ENCODE data around the gene TFR2. TPM values are rescaled to one million over a fixed set of nuclear protein-coding genes. Genes with fewer than 3 reads are reported as not detected.

The TFR2 gene
- polyA plus RNA-seq, 4 donors, result 1.2 to 1.3 TPM; not detected in 2

DNA sequence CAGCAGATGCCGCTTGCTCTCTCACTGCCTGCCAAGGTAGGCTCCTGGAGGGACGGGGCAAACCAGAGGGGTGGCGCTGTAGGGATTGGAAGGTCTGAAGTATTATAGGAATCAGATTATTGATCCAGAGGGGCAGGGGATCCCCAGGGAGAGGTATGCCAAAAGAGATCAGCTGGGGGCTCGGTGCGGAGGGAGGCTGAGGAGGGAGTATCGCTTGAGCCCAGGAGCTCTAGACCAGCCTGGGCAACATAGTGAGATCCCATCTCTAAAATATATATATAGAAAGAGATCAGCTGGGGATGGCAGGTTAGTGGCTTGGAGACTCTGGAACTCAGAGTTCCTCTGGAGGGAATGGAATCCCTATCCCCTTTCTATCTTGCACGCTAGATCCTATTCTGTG is 46.2 kb downstream of the TFR2 start:
- Histone ChIP-seq H3K36me3 (ENCODE audit: control insufficient read depth in 3 of 3, insufficient read depth in 2 of 3, low read depth in 1 of 3, low read length in 3 of 3) (peaks cover 0 to 4% (median 0%) of the 10 kb centered on the region in 3 donors), H3K27me3 (ENCODE audit: control insufficient read depth in 3 of 3, insufficient read depth in 3 of 3, low read length in 3 of 3) (peaks cover 0 to 2% (median 0%) of the 10 kb centered on the region in 3 donors), H3K27ac (ENCODE audit: low read depth in 1 of 3, low read length in 2 of 3) (no peak overlapping the region), H3K4me1 (ENCODE audit: control insufficient read depth in 3 of 3, insufficient read depth in 2 of 3, low read depth in 1 of 3, low read length in 2 of 3) (peaks cover 0 to 10% (median 0%) of the 10 kb centered on the region in 3 donors), H3K9me3 (ENCODE audit: control insufficient read depth in 2 of 2, insufficient read depth in 1 of 2, low read depth in 1 of 2, low read length in 1 of 2) (no peaks in the 10 kb centered on the region), H3K4me3 (ENCODE audit: low read depth in 1 of 3, low read length in 3 of 3) (no peak overlapping the region)
- whole genome bisulfite sequencing, 3 donors, result 92 to 96% (median 94%) methylated on average over 7 of the region's 7 CpGs
- no peak for DNase-seq
- FAIRE-seq, result no peak

DNA sequence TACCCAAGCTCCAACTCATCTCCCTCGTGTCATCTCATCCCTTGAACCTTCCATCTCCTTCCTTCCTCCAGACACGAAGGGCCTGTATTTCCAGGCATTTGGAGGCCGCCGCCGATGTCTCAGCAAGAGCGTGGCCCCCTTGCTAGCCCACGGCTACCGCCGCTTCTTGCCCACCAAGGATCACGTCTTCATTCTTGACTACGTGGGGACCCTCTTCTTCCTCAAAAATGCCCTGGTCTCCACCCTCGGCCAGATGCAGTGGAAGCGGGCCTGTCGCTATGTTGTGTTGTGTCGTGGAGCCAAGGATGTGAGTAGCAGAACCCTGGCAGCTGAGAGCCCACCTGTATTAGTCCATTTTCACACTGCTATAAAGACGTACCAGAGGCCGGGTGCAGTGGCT is 49.8 kb downstream of the TFR2 start:
- Histone ChIP-seq H3K9me3 (ENCODE audit: control insufficient read depth in 2 of 2, insufficient read depth in 1 of 2, low read depth in 1 of 2, low read length in 1 of 2) (no peaks in the 10 kb centered on the region), H3K4me1 (ENCODE audit: control insufficient read depth in 3 of 3, insufficient read depth in 2 of 3, low read depth in 1 of 3, low read length in 2 of 3) (peaks cover 0 to 10% (median 0%) of the 10 kb centered on the region in 3 donors), H3K27me3 (ENCODE audit: control insufficient read depth in 3 of 3, insufficient read depth in 3 of 3, low read length in 3 of 3) (peaks cover 0 to 13% (median 0%) of the 10 kb centered on the region in 3 donors), H3K27ac (ENCODE audit: low read depth in 1 of 3, low read length in 2 of 3) (no peak overlapping the region), H3K4me3 (ENCODE audit: low read depth in 1 of 3, low read length in 3 of 3) (no peak overlapping the region), H3K36me3 (ENCODE audit: control insufficient read depth in 3 of 3, insufficient read depth in 2 of 3, low read depth in 1 of 3, low read length in 3 of 3) (peaks cover 0 to 4% (median 0%) of the 10 kb centered on the region in 3 donors)
- FAIRE-seq (no peak), DNase-seq (no peak)
- WGBS, 3 donors, result 91 to 94% (median 91%) methylated on average over 17 of the region's 17 CpGs

DNA sequence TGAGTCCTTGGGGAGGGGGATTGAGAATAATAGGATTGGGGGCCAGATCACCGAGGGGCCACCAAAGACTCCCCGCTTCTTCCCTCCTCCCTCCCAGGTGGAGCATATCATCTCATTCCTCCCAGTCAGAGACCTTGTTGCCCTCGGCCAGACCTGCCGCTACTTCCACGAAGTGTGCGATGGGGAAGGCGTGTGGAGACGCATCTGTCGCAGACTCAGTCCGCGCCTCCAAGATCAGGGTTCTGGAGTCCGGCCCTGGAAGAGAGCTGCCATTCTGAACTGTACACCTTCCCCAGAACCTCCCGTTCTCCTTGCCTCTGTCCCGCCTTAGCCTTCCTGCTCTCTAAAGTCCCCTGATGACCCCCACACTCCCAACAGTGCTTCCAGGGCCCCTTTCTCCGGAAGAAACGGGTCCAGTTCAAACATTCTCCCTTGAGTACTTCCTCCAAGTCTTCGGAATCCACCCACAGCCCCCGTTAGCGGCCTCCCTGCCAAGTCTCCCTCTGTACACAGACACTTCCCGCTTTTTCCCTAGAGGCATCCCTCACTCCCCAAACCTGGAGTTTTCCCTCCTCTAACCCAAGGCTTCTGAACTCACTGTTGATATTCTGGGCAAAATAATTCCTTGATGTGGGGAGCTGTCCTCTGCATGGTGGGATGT is 51.1 kb downstream of the TFR2 start:
- FAIRE-seq (no peak), DNase-seq (peak in 1 of 2 donors; percentile 15)
- peaks cover 0 to 13% (median 0%) of the 10 kb centered on the region in 3 donors for H3K27me3 ChIP-seq (ENCODE audit: control insufficient read depth in 3 of 3, insufficient read depth in 3 of 3, low read length in 3 of 3)
- peaks cover 0 to 4% (median 0%) of the 10 kb centered on the region in 3 donors for H3K36me3 ChIP-seq (ENCODE audit: control insufficient read depth in 3 of 3, insufficient read depth in 2 of 3, low read depth in 1 of 3, low read length in 3 of 3)
- peak overlapping the region in 1 of 3 donors; percentile 26 for H3K4me3 ChIP-seq (ENCODE audit: low read depth in 1 of 3, low read length in 3 of 3)
- H3K27ac ChIP-seq (ENCODE audit: low read depth in 1 of 3, low read length in 2 of 3), result peak overlapping the region in 1 of 3 donors; percentile 53
- no peaks in the 10 kb centered on the region for H3K9me3 ChIP-seq (ENCODE audit: control insufficient read depth in 2 of 2, insufficient read depth in 1 of 2, low read depth in 1 of 2, low read length in 1 of 2)
- WGBS, 3 donors, result 40 to 56% (median 51%) methylated on average over 18 to 20 of the region's 20 CpGs
- H3K4me1 ChIP-seq (ENCODE audit: control insufficient read depth in 3 of 3, insufficient read depth in 2 of 3, low read depth in 1 of 3, low read length in 2 of 3), result peaks cover 0 to 10% (median 0%) of the 10 kb centered on the region in 3 donors

DNA sequence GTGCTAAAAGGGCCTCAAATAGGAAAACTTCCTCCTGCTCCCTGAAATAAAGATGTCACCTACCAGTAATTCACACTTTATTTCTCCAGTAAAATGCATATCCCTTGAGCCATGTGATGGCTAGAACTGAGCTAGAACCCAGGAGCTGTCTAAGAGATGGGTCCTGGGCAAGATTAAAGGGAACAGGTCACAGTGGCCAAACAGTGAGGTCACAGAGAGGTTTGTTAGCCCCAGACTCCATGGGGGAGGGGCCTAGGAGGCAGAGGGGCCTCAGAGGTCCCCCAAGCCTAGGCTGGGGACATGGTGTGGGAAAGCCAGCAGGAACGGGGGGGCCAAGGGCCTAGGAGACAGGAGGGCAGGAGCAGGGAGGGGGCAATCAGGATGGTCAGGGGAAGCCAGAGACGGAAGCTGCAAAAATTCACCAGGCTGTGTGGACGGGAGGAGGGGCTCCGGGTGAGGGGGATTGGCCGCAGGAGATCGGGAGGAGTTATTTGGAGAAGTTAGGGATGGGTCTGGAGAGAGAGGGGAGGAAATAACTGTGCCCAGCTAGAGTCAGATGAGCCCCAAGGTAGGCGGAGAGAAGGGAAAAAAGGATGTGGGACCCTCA is 51.9 kb downstream of the TFR2 start:
- no peak for FAIRE-seq

DNA sequence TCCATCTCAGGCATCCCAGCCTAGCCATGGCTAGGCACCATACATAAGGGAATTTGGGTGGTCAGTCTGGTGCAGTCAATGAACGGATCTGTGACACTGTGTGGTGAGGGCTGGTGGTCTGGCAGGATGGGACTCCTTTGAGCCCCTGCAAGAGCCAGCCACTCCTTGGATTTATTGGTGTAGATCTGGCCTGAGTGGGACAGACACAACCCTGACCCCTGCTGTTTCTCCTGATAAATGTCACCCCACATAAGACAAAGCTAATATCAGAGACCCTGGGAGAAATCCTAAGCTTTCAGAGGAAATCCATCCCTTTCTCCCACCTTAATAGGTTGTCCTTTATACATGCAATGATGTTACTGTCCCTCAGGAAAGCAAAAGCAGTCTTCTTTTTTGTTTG is 52.9 kb downstream of the TFR2 start:
- FAIRE-seq, result no peak
- WGBS, 3 donors, result 70 to 79% (median 75%) methylated on average over 1 of the region's 1 CpG
- DNase-seq, result peak in 1 of 2 donors; percentile 37

More for the DNA sequence above, 51.9 kb downstream of the TFR2 start:
- H3K4me3 ChIP-seq (ENCODE audit: low read depth in 1 of 3, low read length in 3 of 3), result peak overlapping the region in 1 of 3 donors; percentile 26
- DNase-seq, result no peak
- peaks cover 0 to 13% (median 0%) of the 10 kb centered on the region in 3 donors for H3K27me3 ChIP-seq (ENCODE audit: control insufficient read depth in 3 of 3, insufficient read depth in 3 of 3, low read length in 3 of 3)
- 54 to 59% (median 58%) methylated on average over 7 of the region's 7 CpGs for WGBS, 3 donors
- peak overlapping the region in 1 of 3 donors; percentile 53 for H3K27ac ChIP-seq (ENCODE audit: low read depth in 1 of 3, low read length in 2 of 3)
- H3K9me3 ChIP-seq (ENCODE audit: control insufficient read depth in 2 of 2, insufficient read depth in 1 of 2, low read depth in 1 of 2, low read length in 1 of 2), result no peaks in the 10 kb centered on the region
- H3K4me1 ChIP-seq (ENCODE audit: control insufficient read depth in 3 of 3, insufficient read depth in 2 of 3, low read depth in 1 of 3, low read length in 2 of 3), result peaks cover 0 to 17% (median 0%) of the 10 kb centered on the region in 3 donors
- peaks cover 0 to 2% (median 0%) of the 10 kb centered on the region in 3 donors for H3K36me3 ChIP-seq (ENCODE audit: control insufficient read depth in 3 of 3, insufficient read depth in 2 of 3, low read depth in 1 of 3, low read length in 3 of 3)

DNA sequence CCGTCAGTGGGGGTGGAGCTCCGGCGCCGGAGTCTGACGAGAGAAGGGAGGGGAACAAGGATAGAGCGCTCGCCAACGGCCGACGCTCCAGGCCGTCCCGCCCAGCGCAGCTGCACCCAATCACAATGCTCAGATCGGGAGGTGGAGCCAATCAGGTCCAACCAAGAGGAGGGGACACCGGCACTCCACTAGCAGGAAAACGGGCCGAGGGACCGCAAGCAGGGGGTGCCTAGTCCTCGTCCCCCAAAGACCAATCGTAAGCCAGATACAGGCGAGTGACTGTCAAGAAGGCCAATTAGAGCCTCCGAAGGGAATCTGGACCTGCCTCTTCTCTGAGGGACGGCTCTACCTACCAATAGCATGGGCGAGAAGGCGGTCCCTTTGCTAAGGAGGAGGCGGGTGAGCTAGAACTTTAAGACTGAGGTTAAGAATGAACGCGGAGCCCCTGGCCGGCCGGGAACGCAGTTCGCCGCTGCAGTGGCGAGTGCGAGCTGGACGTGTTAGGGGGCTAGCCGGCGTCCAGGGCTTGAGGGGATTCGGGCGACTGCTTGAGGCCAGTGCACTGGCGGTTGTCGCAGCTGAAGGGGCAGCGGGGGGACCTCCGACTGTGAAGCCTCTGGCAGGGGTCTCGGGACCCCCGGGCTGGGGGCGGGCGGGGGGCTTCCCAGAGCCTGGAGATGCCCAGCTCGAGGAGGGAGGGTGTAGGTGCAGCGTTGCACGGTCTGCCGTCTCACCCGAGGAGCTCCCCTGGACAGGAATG is 54.9 kb downstream of the TFR2 start, which contains the start of gene FBXO24:
Gene FBXO24, plus strand, starts transcription at position 63 of the 760 bp plus-strand sequence. Its CDS starts 298 bp downstream, at position 361.
- WGBS, 3 donors, result 0 to 1% (median 1%) methylated on average over 46 to 53 of the region's 53 CpGs

More for the DNA sequence above, 52.9 kb downstream of the TFR2 start:
- peaks cover 0 to 9% (median 0%) of the 10 kb centered on the region in 3 donors for H3K36me3 ChIP-seq (ENCODE audit: control insufficient read depth in 3 of 3, insufficient read depth in 2 of 3, low read depth in 1 of 3, low read length in 3 of 3)
- H3K27ac ChIP-seq (ENCODE audit: low read depth in 1 of 3, low read length in 2 of 3), result no peak overlapping the region
- no peak overlapping the region for H3K4me3 ChIP-seq (ENCODE audit: low read depth in 1 of 3, low read length in 3 of 3)
- peaks cover 0 to 13% (median 0%) of the 10 kb centered on the region in 3 donors for H3K27me3 ChIP-seq (ENCODE audit: control insufficient read depth in 3 of 3, insufficient read depth in 3 of 3, low read length in 3 of 3)
- no peaks in the 10 kb centered on the region for H3K9me3 ChIP-seq (ENCODE audit: control insufficient read depth in 2 of 2, insufficient read depth in 1 of 2, low read depth in 1 of 2, low read length in 1 of 2)
- peaks cover 0 to 26% (median 0%) of the 10 kb centered on the region in 3 donors for H3K4me1 ChIP-seq (ENCODE audit: control insufficient read depth in 3 of 3, insufficient read depth in 2 of 3, low read depth in 1 of 3, low read length in 2 of 3)

DNA sequence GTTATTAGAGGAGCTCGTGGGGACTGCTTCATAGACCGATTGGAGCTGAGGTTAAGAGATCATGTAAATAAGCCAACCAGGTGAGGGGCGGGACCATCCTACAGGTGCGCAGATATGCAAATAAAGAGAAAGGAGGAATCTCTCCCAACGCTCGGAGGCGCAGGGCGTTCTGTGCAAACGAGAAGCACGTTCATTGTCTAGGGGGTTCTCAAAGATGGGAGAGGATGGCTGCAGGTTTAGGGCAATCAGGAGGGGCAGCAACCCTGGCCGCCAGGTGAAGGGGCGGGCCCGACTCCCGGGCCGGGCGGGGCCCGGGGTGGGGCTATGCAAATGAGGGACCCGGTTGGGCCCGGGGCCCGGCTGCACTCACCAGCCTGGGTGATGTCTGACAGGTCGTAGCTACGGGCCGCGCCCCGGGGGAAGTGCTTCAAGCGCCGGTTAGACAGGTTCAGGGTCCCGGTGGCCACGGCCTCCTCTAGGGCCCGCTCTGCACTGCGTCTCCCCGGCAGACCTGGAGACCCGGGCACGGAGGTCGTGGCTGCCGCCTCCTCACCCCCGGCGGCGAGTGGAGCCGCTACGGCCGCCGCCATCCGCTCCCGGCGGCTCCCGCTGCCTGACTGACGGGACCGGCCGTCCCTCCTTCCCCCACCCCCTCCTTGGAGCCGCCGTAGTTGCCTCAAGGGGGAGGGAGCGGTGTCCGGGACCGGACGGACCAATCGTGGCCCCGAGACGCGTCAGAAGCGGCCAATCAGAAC is 55.7 kb downstream of the TFR2 start, which contains the start of gene LRCH4:
Gene LRCH4, minus strand, starts transcription at position 619 of the 755 bp plus-strand sequence. Its CDS starts 29 bp downstream, at position 590.
- FAIRE-seq, result no peak
- H3K4me1 ChIP-seq (ENCODE audit: control insufficient read depth in 3 of 3, insufficient read depth in 2 of 3, low read depth in 1 of 3, low read length in 2 of 3), result peaks cover 0 to 39% (median 0%) of the 10 kb centered on the region in 3 donors

More for the DNA sequence above, 54.9 kb downstream of the TFR2 start, which contains the start of gene FBXO24:
- peaks cover 0 to 40% (median 0%) of the 10 kb centered on the region in 3 donors for H3K4me1 ChIP-seq (ENCODE audit: control insufficient read depth in 3 of 3, insufficient read depth in 2 of 3, low read depth in 1 of 3, low read length in 2 of 3)
- H3K36me3 ChIP-seq (ENCODE audit: control insufficient read depth in 3 of 3, insufficient read depth in 2 of 3, low read depth in 1 of 3, low read length in 3 of 3), result peaks cover 3 to 27% (median 7%) of the 10 kb centered on the region in 3 donors
- H3K27ac ChIP-seq (ENCODE audit: low read depth in 1 of 3, low read length in 2 of 3), result peak within 1 kb of the TSS; percentile 97 to 98 (median 97)
- H3K27me3 ChIP-seq (ENCODE audit: control insufficient read depth in 3 of 3, insufficient read depth in 3 of 3, low read length in 3 of 3), result peaks cover 0 to 13% (median 0%) of the 10 kb centered on the region in 3 donors
- peak within 1 kb of the TSS; percentile 79 to 88 (median 83) for H3K4me3 ChIP-seq (ENCODE audit: low read depth in 1 of 3, low read length in 3 of 3)
- DNase-seq (peak; percentile 100), FAIRE-seq (peak; percentile 97)
- H3K9me3 ChIP-seq (ENCODE audit: control insufficient read depth in 2 of 2, insufficient read depth in 1 of 2, low read depth in 1 of 2, low read length in 1 of 2), result no peaks in the 10 kb centered on the region

More for the DNA sequence above, 55.7 kb downstream of the TFR2 start, which contains the start of gene LRCH4:
- Histone ChIP-seq H3K9me3 (ENCODE audit: control insufficient read depth in 2 of 2, insufficient read depth in 1 of 2, low read depth in 1 of 2, low read length in 1 of 2) (no peaks in the 10 kb centered on the region), H3K36me3 (ENCODE audit: control insufficient read depth in 3 of 3, insufficient read depth in 2 of 3, low read depth in 1 of 3, low read length in 3 of 3) (peaks cover 7 to 34% (median 10%) of the 10 kb centered on the region in 3 donors), H3K4me3 (ENCODE audit: low read depth in 1 of 3, low read length in 3 of 3) (peak within 1 kb of the TSS; percentile 79 to 88 (median 83)), H3K27me3 (ENCODE audit: control insufficient read depth in 3 of 3, insufficient read depth in 3 of 3, low read length in 3 of 3) (peaks cover 0 to 13% (median 0%) of the 10 kb centered on the region in 3 donors), H3K27ac (ENCODE audit: low read depth in 1 of 3, low read length in 2 of 3) (peak within 1 kb of the TSS; percentile 97 to 98 (median 97))
- 0% methylated on average over 52 to 61 of the region's 61 CpGs for WGBS, 3 donors
- peak; percentile 80 to 89 for DNase-seq

All from small intestine (tissue), 7 donors.